ENCODE data around the gene XAB2. TPM values are rescaled to one million over a fixed set of nuclear protein-coding genes. Genes with fewer than 3 reads are reported as not detected.

The XAB2 gene
- total and polyA plus RNA-seq, 2 experiments from 2014 or later = 27.5 to 81.5 TPM

- Histone ChIP-seq H3K4me3 (no peak overlapping the region), H3K27ac (no peak overlapping the region), H3K36me3 (no peaks in the 10 kb centered on the region), H3K4me1 (ENCODE audit: low read depth) (no peaks in the 10 kb centered on the region), H3K27me3 (no peaks in the 10 kb centered on the region), H3K9me3 (ENCODE audit: low read depth) (no peaks in the 10 kb centered on the region)
- no peak for DNase-seq (ENCODE audit: low read depth in 1 of 2, low spot score in 1 of 2)
- no peak for TF ChIP-seq CTCF (IDR thresholded peaks at IDR 0.05; ENCODE audit: low read depth, low read length)
Measured at GRCh38 chr19:7570761-7571160, 58.6 kb downstream of the XAB2 start.

Other genes with a start within 250 kb of the XAB2 start
- 5.5 and 6.5 TPM in 2 replicates for gene PEX11G, start 140.5 kb downstream of the XAB2 start, total RNA-seq
- 6.1 and 11.2 TPM in 2 replicates for gene PEX11G, start 140.5 kb downstream of the XAB2 start, polyA plus RNA-seq
- 95.1 and 99.6 TPM in 2 replicates for gene ZNF358, start 113.4 kb downstream of the XAB2 start, total RNA-seq
- gene ZNF358, start 113.4 kb downstream of the XAB2 start, polyA plus RNA-seq = 35.4 and 40.7 TPM in 2 replicates
- gene MCOLN1, start 106.9 kb downstream of the XAB2 start, total RNA-seq = 5.8 and 6.9 TPM in 2 replicates
- gene MCOLN1, start 106.9 kb downstream of the XAB2 start, polyA plus RNA-seq = 13.7 and 24.7 TPM in 2 replicates
- 48.1 and 56.4 TPM in 2 replicates for gene PNPLA6, start 93.8 kb downstream of the XAB2 start, total RNA-seq
- 21.5 and 29.3 TPM in 2 replicates for gene PNPLA6, start 93.8 kb downstream of the XAB2 start, polyA plus RNA-seq
- gene CAMSAP3, start 33.7 kb downstream of the XAB2 start, total RNA-seq = 10.6 and 10.8 TPM in 2 replicates
- gene CAMSAP3, start 33.7 kb downstream of the XAB2 start, polyA plus RNA-seq = 10.4 and 13.5 TPM in 2 replicates
- gene PET100, start 248 bp upstream of the XAB2 start, total RNA-seq = 14.9 and 25.0 TPM in 2 replicates
- gene PET100, start 248 bp upstream of the XAB2 start, polyA plus RNA-seq = 369 and 404 TPM in 2 replicates
- gene PCP2, start 4.2 kb upstream of the XAB2 start, total RNA-seq = 0.51 and 2.7 TPM in 2 replicates
- 0.34 and 0.70 TPM in 2 replicates for gene PCP2, start 4.2 kb upstream of the XAB2 start, polyA plus RNA-seq
- 16.0 and 33.6 TPM in 2 replicates for gene STXBP2, start 7.6 kb upstream of the XAB2 start, total RNA-seq
- gene STXBP2, start 7.6 kb upstream of the XAB2 start, polyA plus RNA-seq = 32.7 and 51.2 TPM in 2 replicates
- gene RETN, start 39.5 kb upstream of the XAB2 start, total RNA-seq = not detected in 2 replicates
- gene RETN, start 39.5 kb upstream of the XAB2 start, polyA plus RNA-seq = not detected in 2 replicates
- not detected in 2 replicates for gene MCEMP1, start 47.5 kb upstream of the XAB2 start, total RNA-seq
- gene MCEMP1, start 47.5 kb upstream of the XAB2 start, polyA plus RNA-seq = not detected in 2 replicates
- 95.9 and 96.2 TPM in 2 replicates for gene TRAPPC5, start 51.3 kb upstream of the XAB2 start, total RNA-seq
- 111 and 120 TPM in 2 replicates for gene TRAPPC5, start 51.3 kb upstream of the XAB2 start, polyA plus RNA-seq
- gene FCER2, start 72.6 kb upstream of the XAB2 start, total RNA-seq = not detected in 2 replicates
- gene FCER2, start 72.6 kb upstream of the XAB2 start, polyA plus RNA-seq = 0.39 TPM in 1 of 2 replicates, not detected in the other
- gene CLEC4G, start 102.6 kb upstream of the XAB2 start, total RNA-seq = not detected in 2 replicates
- not detected in 2 replicates for gene CLEC4G, start 102.6 kb upstream of the XAB2 start, polyA plus RNA-seq
- not detected in 2 replicates for gene CD209, start 118.0 kb upstream of the XAB2 start, total RNA-seq
- not detected in 2 replicates for gene CD209, start 118.0 kb upstream of the XAB2 start, polyA plus RNA-seq
- gene CLEC4M, start 133.7 kb upstream of the XAB2 start, total RNA-seq = 0.54 TPM in 1 of 2 replicates, not detected in the other
- 0.48 TPM in 1 of 2 replicates, not detected in the other for gene CLEC4M, start 133.7 kb upstream of the XAB2 start, polyA plus RNA-seq
- gene EVI5L, start 200.7 kb upstream of the XAB2 start, total RNA-seq = 41.9 and 48.6 TPM in 2 replicates
- gene EVI5L, start 200.7 kb upstream of the XAB2 start, polyA plus RNA-seq = 28.7 and 29.1 TPM in 2 replicates
- 2.0 and 6.1 TPM in 2 replicates for gene PRR36, start 244.8 kb upstream of the XAB2 start, total RNA-seq
- 6.2 and 10.3 TPM in 2 replicates for gene PRR36, start 244.8 kb upstream of the XAB2 start, polyA plus RNA-seq

Data from cardiac muscle cell (in vitro differentiated cells and primary cell).